PC-9 (cell line): ENCODE results near the gene KIF5B.

ENCODE experiments used
- CTCF ChIP-seq: fragments of 200-600 bp; sonication (generic); conservative IDR thresholded peaks from 2 replicates; pipeline ENCODE4 v1.6.1; 2017; ENCODE audit warnings: mixed run types, antibody characterized with exemption, mild to moderate bottlenecking, moderate library complexity
- EZH2 ChIP-seq: fragments of 200-600 bp; sonication (generic); IDR thresholded peaks from 2 replicates; pipeline ENCODE4 v1.8.0; 2017; ENCODE audit warnings: antibody characterized with exemption, low read depth

GRCh38 chr10:32036922-32037321 is 19.3 kb downstream of the KIF5B start:
- TF ChIP-seq CTCF: no peak
- TF ChIP-seq EZH2: no peak
